Measurements from ENCODE around the gene ZFYVE28.

- TF ChIP-seq, protein P1, sequence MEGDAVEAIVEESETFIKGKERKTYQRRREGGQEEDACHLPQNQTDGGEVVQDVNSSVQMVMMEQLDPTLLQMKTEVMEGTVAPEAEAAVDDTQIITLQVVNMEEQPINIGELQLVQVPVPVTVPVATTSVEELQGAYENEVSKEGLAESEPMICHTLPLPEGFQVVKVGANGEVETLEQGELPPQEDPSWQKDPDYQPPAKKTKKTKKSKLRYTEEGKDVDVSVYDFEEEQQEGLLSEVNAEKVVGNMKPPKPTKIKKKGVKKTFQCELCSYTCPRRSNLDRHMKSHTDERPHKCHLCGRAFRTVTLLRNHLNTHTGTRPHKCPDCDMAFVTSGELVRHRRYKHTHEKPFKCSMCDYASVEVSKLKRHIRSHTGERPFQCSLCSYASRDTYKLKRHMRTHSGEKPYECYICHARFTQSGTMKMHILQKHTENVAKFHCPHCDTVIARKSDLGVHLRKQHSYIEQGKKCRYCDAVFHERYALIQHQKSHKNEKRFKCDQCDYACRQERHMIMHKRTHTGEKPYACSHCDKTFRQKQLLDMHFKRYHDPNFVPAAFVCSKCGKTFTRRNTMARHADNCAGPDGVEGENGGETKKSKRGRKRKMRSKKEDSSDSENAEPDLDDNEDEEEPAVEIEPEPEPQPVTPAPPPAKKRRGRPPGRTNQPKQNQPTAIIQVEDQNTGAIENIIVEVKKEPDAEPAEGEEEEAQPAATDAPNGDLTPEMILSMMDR (IDR thresholded peaks at IDR 0.05): no peak
- no peak for TF ChIP-seq POLR2AphosphoS5 (IDR thresholded peaks at IDR 0.05; ENCODE audit: insufficient read depth in 1 of 2, low read depth in 1 of 2)
These were observed 31.3 kb upstream of the ZFYVE28 start for GRCh38 chr4:2449511-2450392.

Measured in vagina (tissue), 2 donors.